GM21737 (cell line): ENCODE results near the gene DDI2.

Source experiments
- ATAC-seq: cut with Tn5 transposase; IDR thresholded peaks from one replicate; pipeline ENCODE4 v1.9.1; 2021; ENCODE audit warnings: mild to moderate bottlenecking, moderate library complexity; ENCODE audit not compliant: unreplicated experiment

The DDI2 gene

DNA sequence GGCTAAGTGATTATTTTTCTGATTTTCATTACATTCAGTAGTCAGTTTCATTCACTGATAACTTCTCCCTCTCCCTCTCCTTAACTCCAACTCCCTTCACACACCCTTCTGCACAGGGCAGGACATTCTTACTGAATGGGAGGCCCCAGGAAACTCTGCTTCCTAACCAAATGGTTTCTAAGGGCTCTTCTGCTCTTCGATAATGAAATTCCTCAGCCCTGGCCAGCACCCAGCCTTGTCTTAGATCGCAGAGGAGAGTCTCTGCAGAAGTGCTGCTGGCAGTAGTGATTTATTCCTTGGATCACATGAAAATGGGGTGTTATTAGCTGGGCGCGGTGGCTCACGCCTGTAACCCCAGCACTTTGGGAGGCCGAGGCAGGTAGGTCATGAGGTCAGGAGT is 83.2 kb downstream of the DDI2 start:
- ATAC-seq, result no peak

GRCh38 chr1:15701784-15702183 is 84.5 kb downstream of the DDI2 start:
- ATAC-seq, result no peak

DNA sequence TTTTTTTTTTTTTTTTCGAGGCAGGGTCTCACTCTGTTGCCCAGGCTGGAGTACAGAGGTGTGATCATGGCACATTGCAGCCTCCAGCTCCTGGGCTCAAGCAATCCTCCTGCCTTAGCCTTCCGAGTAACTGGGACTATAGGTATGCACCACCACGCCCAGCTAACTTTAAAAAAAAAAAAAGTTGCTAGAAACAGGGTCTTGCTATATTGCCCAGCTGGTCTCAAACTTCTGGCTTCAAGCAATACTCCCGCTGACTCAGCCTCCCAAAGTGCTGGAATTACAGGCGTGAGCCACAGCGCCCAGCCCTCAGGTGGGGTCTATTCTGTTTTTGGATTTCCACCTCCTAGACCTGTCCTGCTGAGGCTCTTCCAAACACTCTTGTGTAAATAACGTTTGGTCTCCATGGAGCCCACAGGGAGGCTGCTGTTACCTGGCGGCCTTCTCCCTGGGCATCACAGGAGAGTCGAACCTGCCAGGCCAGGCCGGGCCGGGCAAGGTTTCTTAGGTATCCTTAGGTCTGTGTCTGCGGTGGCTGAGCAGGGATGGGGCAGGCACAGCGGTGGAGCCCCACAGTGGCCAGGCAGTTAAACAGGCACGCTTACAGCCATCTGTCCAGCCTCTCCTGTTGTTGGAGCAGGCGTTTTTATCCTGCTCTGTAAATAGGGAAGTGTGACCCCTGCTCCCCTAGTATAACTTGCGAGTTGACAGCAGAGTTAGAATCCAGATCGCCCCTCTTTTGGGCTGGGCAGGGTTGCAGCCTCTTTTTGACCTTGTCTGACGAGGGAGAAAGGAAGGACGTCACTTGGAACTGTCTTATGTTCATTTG is 85.7 kb downstream of the DDI2 start:
- ATAC-seq, result no peak

GRCh38 chr1:15703562-15703961 is 86.3 kb downstream of the DDI2 start:
- ATAC-seq, result no peak

- ATAC-seq, result no peak
Measured at GRCh38 chr1:15704526-15705183, 87.4 kb downstream of the DDI2 start.

GRCh38 chr1:15705184-15705566 is 87.9 kb downstream of the DDI2 start:
- ATAC-seq, result no peak

DNA sequence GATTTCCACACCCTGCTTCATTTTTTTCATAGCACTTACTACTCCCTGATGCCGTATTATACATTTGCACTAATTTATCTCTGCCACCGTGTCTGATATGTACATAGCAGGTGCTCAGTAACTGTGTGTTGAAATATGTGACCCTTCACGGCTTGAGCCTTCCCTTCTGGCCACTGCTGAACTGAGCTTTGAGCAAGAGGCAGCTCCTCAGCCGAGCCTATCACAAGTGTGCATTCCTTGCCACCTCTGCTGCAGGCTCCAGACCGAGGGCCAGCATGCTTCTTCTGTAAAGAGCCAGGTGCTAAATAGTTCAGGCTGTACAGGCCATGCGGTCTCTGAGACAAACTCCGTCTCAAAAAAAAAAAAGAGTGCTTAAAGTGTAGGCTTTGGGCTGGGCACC is 89.5 kb downstream of the DDI2 start:
- no peak for ATAC-seq

GRCh38 chr1:15707239-15707925 is 90.1 kb downstream of the DDI2 start:
- ATAC-seq, result no peak

- ATAC-seq, result no peak
Measured at GRCh38 chr1:15708486-15709137, 91.4 kb downstream of the DDI2 start.

DNA sequence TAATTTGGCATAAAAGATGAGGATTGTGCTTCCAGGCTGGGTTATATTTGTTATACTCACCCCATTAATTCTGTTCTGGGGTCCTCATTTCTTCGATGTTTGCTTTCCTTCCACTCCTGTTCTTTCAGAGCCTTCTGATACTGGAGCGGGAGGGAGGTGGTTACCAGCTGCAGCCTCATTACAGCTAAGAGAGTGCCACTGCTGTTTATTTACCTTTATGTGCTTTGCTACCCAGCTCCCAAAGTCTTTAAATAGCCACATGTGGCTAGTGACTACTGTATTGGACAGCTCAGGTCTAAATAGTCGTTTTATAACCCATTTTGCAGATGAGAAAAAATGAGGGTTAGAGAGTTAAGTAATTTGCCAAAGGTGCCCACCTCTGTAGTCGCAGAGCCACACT is 92.0 kb downstream of the DDI2 start:
- ATAC-seq, result no peak

DNA sequence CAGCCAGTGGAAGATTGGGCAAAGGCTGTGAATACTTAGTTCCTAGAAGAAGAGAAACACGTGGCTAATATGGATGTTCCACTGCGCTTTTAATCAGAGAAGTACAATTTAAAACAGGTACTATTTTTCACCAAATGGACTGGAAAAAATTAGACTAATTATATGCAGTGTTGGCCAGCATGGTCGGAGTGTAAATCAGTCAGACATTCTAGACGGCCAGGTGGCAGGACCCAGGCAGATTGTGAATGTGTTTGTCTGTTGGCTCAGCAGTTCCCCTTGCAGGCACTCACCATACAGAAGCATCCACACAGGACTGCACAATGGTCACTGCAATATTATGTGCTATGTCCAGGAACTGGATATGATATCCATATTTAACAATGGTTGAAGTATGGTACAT is 94.9 kb downstream of the DDI2 start:
- ATAC-seq, result no peak

DNA sequence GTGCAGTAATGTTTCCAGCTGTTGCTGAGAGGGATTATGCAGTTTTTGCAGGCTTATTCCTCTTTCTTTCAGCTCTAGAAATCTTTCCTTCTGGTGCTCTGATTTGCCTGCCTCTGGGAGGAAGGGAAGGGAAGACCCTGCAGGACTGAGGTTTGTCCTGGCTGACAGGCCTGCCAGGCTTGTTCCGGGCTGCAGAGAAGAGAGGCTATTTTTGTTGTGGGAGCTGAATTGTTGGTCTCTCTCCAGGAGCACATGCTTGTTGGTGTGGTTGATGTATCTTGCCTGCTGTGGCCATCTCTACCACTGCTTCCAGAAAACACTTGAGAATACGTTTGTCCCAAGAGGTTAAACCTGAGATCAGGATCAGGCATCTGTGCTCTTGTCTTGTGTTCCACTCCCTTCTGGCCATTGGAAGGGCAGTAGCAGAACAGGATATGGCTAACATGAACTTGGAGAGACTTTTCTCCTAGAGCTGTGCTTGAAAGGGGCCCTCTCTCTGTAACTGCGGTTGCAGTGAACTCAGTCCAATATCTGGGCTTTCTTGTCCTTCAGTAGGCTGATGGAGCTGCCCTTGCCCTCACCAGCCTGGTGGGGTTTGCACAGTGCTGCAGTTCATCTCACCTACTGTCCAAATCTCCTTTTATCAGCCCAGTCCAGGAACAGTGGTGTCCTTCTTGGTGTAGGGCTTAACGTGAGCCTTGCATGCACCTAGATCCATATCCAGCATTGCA is 97.3 kb downstream of the DDI2 start:
- no peak for ATAC-seq

DNA sequence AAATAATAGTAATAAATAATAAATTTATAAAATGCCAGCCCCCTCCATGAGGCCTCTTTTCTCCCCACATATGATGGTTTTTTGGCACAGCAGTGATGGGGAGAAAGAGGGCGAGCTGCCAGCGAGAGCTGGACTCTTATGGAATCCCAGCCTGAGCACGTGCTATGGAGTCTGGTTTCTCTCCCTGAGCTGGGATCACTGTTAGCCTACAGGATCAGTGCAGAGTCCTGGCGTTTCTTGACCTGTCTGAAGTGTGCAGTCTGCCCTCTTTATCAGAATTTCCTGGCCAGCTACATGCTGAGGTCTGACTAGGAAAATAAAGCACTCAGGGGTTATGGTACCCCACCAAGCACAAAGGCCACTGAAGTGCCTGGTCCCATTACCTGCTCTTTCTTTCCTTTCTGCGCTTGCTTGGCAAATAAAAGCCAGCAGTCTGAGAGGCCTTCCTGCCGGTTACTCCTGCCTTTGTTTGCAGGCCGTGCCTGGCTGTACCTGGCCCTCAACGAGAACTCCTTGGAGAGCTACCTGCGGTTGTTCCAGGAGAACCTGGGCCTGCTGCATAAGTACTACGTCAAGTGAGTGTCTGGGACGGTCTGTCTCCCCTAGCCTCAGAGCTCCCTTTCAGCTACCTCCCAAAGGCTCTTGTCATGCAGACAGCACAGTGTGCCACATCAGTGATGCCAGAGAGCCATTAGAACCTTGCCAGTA is 100.3 kb downstream of the DDI2 start:
- ATAC-seq, result no peak

DNA sequence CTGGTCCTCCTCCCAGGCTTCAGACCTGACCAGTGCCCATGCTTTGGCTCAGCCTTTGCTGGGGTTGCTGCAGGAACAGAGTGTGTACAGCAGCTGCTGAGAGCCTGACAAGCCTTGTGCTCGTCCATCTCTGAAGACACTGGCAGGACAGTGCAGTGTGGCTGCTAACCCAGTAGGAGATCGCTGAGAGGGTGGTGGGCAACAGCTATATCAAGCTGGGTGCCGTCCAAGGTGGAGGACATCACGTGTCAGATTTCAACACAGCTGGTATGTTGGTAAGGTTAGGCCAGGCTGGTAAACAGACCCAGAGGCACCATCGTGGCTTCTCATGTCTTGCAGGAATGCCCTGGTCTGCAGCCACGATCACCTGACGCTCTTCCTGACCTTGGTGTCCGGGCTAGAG is 100.9 kb downstream of the DDI2 start:
- ATAC-seq, result no peak
